GM23338 (cell line): Measurements from ENCODE around the gene SASH3. TPM values are rescaled to one million over a fixed set of nuclear protein-coding genes. Genes with fewer than 3 reads are reported as not detected.
"Not testable (repeated sequence)": the region's sequence is repeated elsewhere in the genome, so short reads cannot be mapped to it uniquely, and the experiment has no call there.

Experiments
- ATAC-seq: fragments of 200-7000 bp; cut with Tn5 transposase; 3 replicates; pipeline ENCODE4 v1.9.1; 2020
- DNase-seq: peaks from one replicate; pipeline ENCODE4 v3.0.0-alpha.2; 2015; ENCODE audit warnings: low spot score
- H2AFZ ChIP-seq: fragments of 200-600 bp; sonication (generic); 2 replicates; pipeline ENCODE4 v1.8.0; 2016; ENCODE audit warnings: antibody characterized with exemption, mild to moderate bottlenecking, moderate library complexity
- H3F3A ChIP-seq: fragments of 200-600 bp; sonication (generic); replicated peaks from 2 replicates; pipeline ENCODE4 v1.8.0; 2017; ENCODE audit warnings: antibody characterized with exemption, mixed run types, low read depth
- H3K27ac ChIP-seq: fragments of 200-600 bp; sonication (generic); 2 replicates; pipeline ENCODE4 v1.6.1; 2016; ENCODE audit warnings: low read depth
- H3K27me3 ChIP-seq: fragments of 200-600 bp; sonication (generic); 2 replicates; pipeline ENCODE4 v1.8.0; 2016; ENCODE audit warnings: mild to moderate bottlenecking, mixed run types, moderate library complexity; ENCODE audit not compliant: insufficient read depth
- H3K36me3 ChIP-seq: fragments of 200-600 bp; sonication (generic); 2 replicates; pipeline ENCODE4 v1.8.0; 2016; ENCODE audit warnings: mild to moderate bottlenecking; ENCODE audit not compliant: insufficient read depth
- H3K4me1 ChIP-seq: fragments of 200-600 bp; sonication (generic); 2 replicates; pipeline ENCODE4 v1.8.0; 2016; ENCODE audit warnings: mild to moderate bottlenecking, moderate library complexity; ENCODE audit not compliant: insufficient read depth
- H3K4me2 ChIP-seq: fragments of 200-600 bp; sonication (generic); 2 replicates; pipeline ENCODE4 v1.7.1; 2017; ENCODE audit warnings: mixed run types
- H3K4me3 ChIP-seq: fragments of 200-600 bp; sonication (generic); 2 replicates; pipeline ENCODE4 v1.6.1; 2016; ENCODE audit warnings: mixed run types
- H3K79me2 ChIP-seq: fragments of 200-600 bp; sonication (generic); replicated peaks from 2 replicates; pipeline ENCODE4 v1.8.0; 2017; ENCODE audit warnings: mild to moderate bottlenecking; ENCODE audit not compliant: insufficient read depth
- H3K9me2 ChIP-seq: fragments of 200-600 bp; sonication (generic); 2 replicates; pipeline ENCODE4 v1.8.0; 2017; ENCODE audit not compliant: insufficient read depth
- H4K20me1 ChIP-seq: fragments of 200-600 bp; sonication (generic); replicated peaks from 2 replicates; pipeline ENCODE4 v1.8.0; 2017; ENCODE audit warnings: mild to moderate bottlenecking; ENCODE audit not compliant: insufficient read depth
- H3K27ac Mint-ChIP-seq: 2 replicates; pipeline ENCODE4 v1.8.0; 2020; ENCODE audit warnings: inconsistent platforms, mild to moderate bottlenecking, moderate library complexity, mixed read lengths
- H3K27me3 Mint-ChIP-seq: 3 replicates; pipeline ENCODE4 v1.8.0; 2022; ENCODE audit warnings: low read depth, mild to moderate bottlenecking, moderate library complexity, mixed read lengths, inconsistent platforms; ENCODE audit not compliant: insufficient read depth, poor library complexity
- H3K36me3 Mint-ChIP-seq: 3 replicates; pipeline ENCODE4 v1.8.0; 2021; ENCODE audit warnings: low read depth, mild to moderate bottlenecking, inconsistent platforms, moderate library complexity, mixed read lengths
- H3K4me1 Mint-ChIP-seq: 3 replicates; pipeline ENCODE4 v1.8.0; 2020; ENCODE audit warnings: mild to moderate bottlenecking, inconsistent platforms, mixed read lengths
- H3K4me3 Mint-ChIP-seq: 3 replicates; pipeline ENCODE4 v1.8.0; 2021; ENCODE audit warnings: moderate library complexity, mild to moderate bottlenecking, inconsistent platforms, mixed read lengths
- H3K9me3 Mint-ChIP-seq: 3 replicates; pipeline ENCODE4 v1.8.0; 2020; ENCODE audit warnings: moderate library complexity, mild to moderate bottlenecking, inconsistent platforms, mixed read lengths
- CREB1 ChIP-seq: fragments of 250-450 bp; sonication (Bioruptor Pico); IDR thresholded peaks from 2 replicates; pipeline ENCODE4 v1.5.0; 2020; ENCODE audit warnings: low read depth, mild to moderate bottlenecking, moderate library complexity
- ETS1 ChIP-seq: IDR thresholded peaks from 2 replicates; pipeline ENCODE4 v1.6.1; 2016; ENCODE audit warnings: antibody characterized with exemption
- NANOG ChIP-seq: IDR thresholded peaks from 2 replicates; pipeline ENCODE4 v1.6.1; 2016; ENCODE audit warnings: antibody characterized with exemption, borderline replicate concordance
- REST ChIP-seq: IDR thresholded peaks from one replicate; pipeline ENCODE4 v1.6.1; 2018; ENCODE audit warnings: antibody characterized with exemption; ENCODE audit not compliant: unreplicated experiment
- STAT1 ChIP-seq: IDR thresholded peaks from one replicate; pipeline ENCODE4 v1.6.1; 2016; ENCODE audit warnings: antibody characterized with exemption; ENCODE audit not compliant: unreplicated experiment
- ZNF114 ChIP-seq: fragments of 250-450 bp; sonication (Bioruptor Pico); IDR thresholded peaks from 2 replicates; pipeline ENCODE4 v1.5.0; 2020; ENCODE audit warnings: mild to moderate bottlenecking, moderate library complexity
- ZNF331 ChIP-seq: fragments of 250-450 bp; sonication (Bioruptor Pico); IDR thresholded peaks from 2 replicates; pipeline ENCODE4 v1.5.0; 2020; ENCODE audit warnings: low read depth, mild to moderate bottlenecking, moderate library complexity
- ZNF462 ChIP-seq: fragments of 250-450 bp; sonication (Bioruptor Pico); IDR thresholded peaks from 2 replicates; pipeline ENCODE4 v1.5.0; 2020; ENCODE audit warnings: mild to moderate bottlenecking, moderate library complexity
- polyA plus RNA-seq: library from polyadenylated mRNA; unstranded; fragments of >200 nt; fragmentation: Nextera tagmentation; extraction: Ambion mirVana; gene quantifications from 2 replicates; pipeline ENCODE4 v1.2.1, GENCODE V29; 2016
- total RNA-seq: library from RNA; depleted of rRNA; stranded (reverse); fragments of >200 nt; shearing (Covaris generic); gene quantifications from 2 replicates; pipeline ENCODE4 v1.2.3, GENCODE V29; 2014

Gene SASH3
- total and polyA plus RNA-seq, 2 experiments from 2014 or later, result 0.18 TPM; not detected in 1

GRCh38 chrX:129742759-129743152, 37.0 kb upstream of the SASH3 start:
- not testable (repeated sequence) for H3K27me3 ChIP-seq, H2AFZ ChIP-seq, DNase-seq, H3K36me3 Mint-ChIP-seq, H3K36me3 ChIP-seq, H3K4me1 ChIP-seq, H3K27me3 Mint-ChIP-seq, H3K79me2 ChIP-seq, H3K9me2 ChIP-seq, H3K9me3 Mint-ChIP-seq, H3F3A ChIP-seq, H3K27ac ChIP-seq, H3K27ac Mint-ChIP-seq, H4K20me1 ChIP-seq, H3K4me2 ChIP-seq, H3K4me3 Mint-ChIP-seq, H3K4me3 ChIP-seq, ATAC-seq
- peaks cover 26% of the 10 kb centered on the region for H3K4me1 Mint-ChIP-seq

- H3K36me3 ChIP-seq, result no peaks in the 10 kb centered on the region
- Mint-ChIP-seq H3K9me3 (no peaks in the 10 kb centered on the region; the same call in 2 of the 3 replicates), H3K4me3 (no peak overlapping the region)
Observed at GRCh38 chrX:129743821-129744220, 35.9 kb upstream of the SASH3 start.

More at GRCh38 chrX:129743821-129744220, 35.9 kb upstream of the SASH3 start:
- Mint-ChIP-seq H3K27me3 (peaks cover 8% of the 10 kb centered on the region), H3K27ac (no peak overlapping the region), H3K4me1 (peaks cover 29% of the 10 kb centered on the region), H3K36me3 (no peaks in the 10 kb centered on the region)
- H3K4me3 ChIP-seq, result no peak overlapping the region
- H2AFZ ChIP-seq, result no peak overlapping the region
- no peak overlapping the region for H3K27ac ChIP-seq
- ATAC-seq (no peak), DNase-seq (no peak)
- no peaks in the 10 kb centered on the region for H3K27me3 ChIP-seq
- TF ChIP-seq ZNF331, result no peak
- no peak for TF ChIP-seq REST
- TF ChIP-seq NANOG, result no peak
- no peak for TF ChIP-seq ZNF114 (CRISPR knock-in tag)
- TF ChIP-seq ETS1, result no peak
- no peak for TF ChIP-seq ZNF462 (CRISPR knock-in tag)
- no peak for TF ChIP-seq CREB1 (CRISPR knock-in tag)
- TF ChIP-seq STAT1, result no peak
- H3K9me2 ChIP-seq, result no peaks in the 10 kb centered on the region
- no peaks in the 10 kb centered on the region for H3K79me2 ChIP-seq
- H3K4me2 ChIP-seq, result no peak overlapping the region
- H4K20me1 ChIP-seq, result no peaks in the 10 kb centered on the region
- no peaks in the 10 kb centered on the region for H3F3A ChIP-seq
- H3K4me1 ChIP-seq, result peaks cover 6% of the 10 kb centered on the region; the same call in 1 of the 2 replicates
